Lower leg skin (tissue), 4 donors: Measurements from ENCODE around the gene ABHD15. TPM values are rescaled to one million over a fixed set of nuclear protein-coding genes. Genes with fewer than 3 reads are reported as not detected.

Source experiments
- DNase-seq, 2 donors: peaks; one replicate each; pipeline ENCODE4 v3.0.0-alpha.2; 2019; ENCODE audit warnings: low spot score in 2 of 2
- H3K4me3 ChIP-seq: fragments of 200-600 bp; sonication (generic); 2 replicates; pipeline ENCODE4 v1.5.1; 2017; ENCODE audit warnings: mild to moderate bottlenecking, low read depth; ENCODE audit not compliant: poor library complexity, severe bottlenecking
- POLR2A ChIP-seq, 2 donors: fragments of 450-650 bp; IDR thresholded peaks; one replicate each; pipeline ENCODE4 v1.6.1; 2016 to 2017; ENCODE audit warnings: antibody characterized with exemption in 2 of 2, mild to moderate bottlenecking in 1 of 2, moderate library complexity in 1 of 2
- WGBS, 2 donors: methylation state at CpG; one replicate each; pipeline ENCODE4 v1.1.5; 2018; 5-methylcytosine and 5-hydroxymethylcytosine counted together
- intact Hi-C: fragments of 100-400 bp; cut with DNase I; formaldehyde crosslinking; loops from one replicate; pipeline ENCODE4 v1.15.0; 2023; ENCODE audit warnings: low total_unique reads
- total RNA-seq, 4 donors: library from RNA; depleted of rRNA; stranded (reverse); fragments of >200 nt; gene quantifications; one replicate each; pipeline ENCODE4 v1.1.0, GENCODE V29; 2016
- TF ChIP-seq, protein P1 (sequence below), 3 donors: fragments of 450-650 bp; IDR thresholded peaks; one replicate each; pipeline ENCODE4 v1.5.1; 2016; ENCODE audit warnings: antibody characterized with exemption in 3 of 3, mild to moderate bottlenecking in 3 of 3, moderate library complexity in 2 of 3

ABHD15 gene
- total RNA-seq, 4 donors from 2014 or later: 4.1 to 10.4 (median 7.5) TPM

DNA sequence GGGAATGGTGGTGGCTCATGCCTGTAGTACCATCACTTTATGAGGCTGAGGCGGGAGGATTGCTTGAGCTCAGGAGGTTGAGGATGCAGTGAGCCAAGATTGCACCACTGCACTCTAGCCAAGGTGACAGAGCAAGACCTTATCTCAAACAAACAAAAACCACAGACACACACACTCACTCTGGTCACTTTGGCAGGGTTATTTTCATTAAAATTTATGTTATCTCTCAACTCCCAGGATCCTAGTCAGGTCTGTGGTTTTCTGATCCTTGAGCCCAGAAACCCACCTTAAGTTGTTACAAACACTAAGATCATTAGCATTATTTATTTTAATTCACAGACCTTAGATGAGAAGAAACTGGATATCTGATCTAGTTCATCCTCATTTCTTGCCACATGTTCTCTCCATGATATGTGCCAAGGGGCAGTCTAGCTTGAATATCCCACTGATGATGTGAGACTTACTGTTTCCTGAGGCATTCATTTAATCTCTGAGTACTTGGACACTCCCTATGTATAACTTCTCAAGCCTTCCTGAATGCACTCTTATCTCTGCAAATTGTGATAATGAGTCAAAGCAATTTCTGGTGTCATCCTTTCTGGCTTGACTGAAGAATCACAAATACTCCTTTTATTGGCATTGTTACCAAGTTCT lies 9.6 kb downstream of the ABHD15 start:
- no peak for TF ChIP-seq POLR2A (IDR thresholded peaks at IDR 0.05)
- TF ChIP-seq, protein P1, sequence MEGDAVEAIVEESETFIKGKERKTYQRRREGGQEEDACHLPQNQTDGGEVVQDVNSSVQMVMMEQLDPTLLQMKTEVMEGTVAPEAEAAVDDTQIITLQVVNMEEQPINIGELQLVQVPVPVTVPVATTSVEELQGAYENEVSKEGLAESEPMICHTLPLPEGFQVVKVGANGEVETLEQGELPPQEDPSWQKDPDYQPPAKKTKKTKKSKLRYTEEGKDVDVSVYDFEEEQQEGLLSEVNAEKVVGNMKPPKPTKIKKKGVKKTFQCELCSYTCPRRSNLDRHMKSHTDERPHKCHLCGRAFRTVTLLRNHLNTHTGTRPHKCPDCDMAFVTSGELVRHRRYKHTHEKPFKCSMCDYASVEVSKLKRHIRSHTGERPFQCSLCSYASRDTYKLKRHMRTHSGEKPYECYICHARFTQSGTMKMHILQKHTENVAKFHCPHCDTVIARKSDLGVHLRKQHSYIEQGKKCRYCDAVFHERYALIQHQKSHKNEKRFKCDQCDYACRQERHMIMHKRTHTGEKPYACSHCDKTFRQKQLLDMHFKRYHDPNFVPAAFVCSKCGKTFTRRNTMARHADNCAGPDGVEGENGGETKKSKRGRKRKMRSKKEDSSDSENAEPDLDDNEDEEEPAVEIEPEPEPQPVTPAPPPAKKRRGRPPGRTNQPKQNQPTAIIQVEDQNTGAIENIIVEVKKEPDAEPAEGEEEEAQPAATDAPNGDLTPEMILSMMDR (IDR thresholded peaks at IDR 0.05): no peak
- DNase-seq: no peak
- intact Hi-C loops: no loop called here
- no peak overlapping the region for H3K4me3 ChIP-seq
- WGBS, 2 donors: 92 to 95% methylated on average over 1 of the region's 1 CpG

- TF ChIP-seq, protein P1 (IDR thresholded peaks at IDR 0.05): no peak
- no peak for TF ChIP-seq POLR2A (IDR thresholded peaks at IDR 0.05)
- intact Hi-C loops: no loop called here
- WGBS, 2 donors: 72 to 74% methylated on average over 3 of the region's 3 CpGs
- H3K4me3 ChIP-seq: no peak overlapping the region
- DNase-seq: no peak
Observed at GRCh38 chr17:29555840-29556239, 11.0 kb downstream of the ABHD15 start.

- TF ChIP-seq, protein P1 (IDR thresholded peaks at IDR 0.05): no peak
- no peak for TF ChIP-seq POLR2A (IDR thresholded peaks at IDR 0.05)
- no peak for DNase-seq
- H3K4me3 ChIP-seq: no peak overlapping the region
- intact Hi-C loops: no loop called here
- WGBS, 2 donors: 27 to 28% methylated on average over 5 of the region's 5 CpGs
Observed at GRCh38 chr17:29549177-29549923, 17.5 kb downstream of the ABHD15 start.

- no peak for DNase-seq
- 86 to 98% methylated on average over 1 of the region's 1 CpG for WGBS, 2 donors
- TF ChIP-seq, protein P1 (IDR thresholded peaks at IDR 0.05): no peak
- TF ChIP-seq POLR2A (IDR thresholded peaks at IDR 0.05): no peak
- no peak overlapping the region for H3K4me3 ChIP-seq
- intact Hi-C loops: no loop called here
Observed at GRCh38 chr17:29546830-29547229, 20.0 kb downstream of the ABHD15 start.

DNA sequence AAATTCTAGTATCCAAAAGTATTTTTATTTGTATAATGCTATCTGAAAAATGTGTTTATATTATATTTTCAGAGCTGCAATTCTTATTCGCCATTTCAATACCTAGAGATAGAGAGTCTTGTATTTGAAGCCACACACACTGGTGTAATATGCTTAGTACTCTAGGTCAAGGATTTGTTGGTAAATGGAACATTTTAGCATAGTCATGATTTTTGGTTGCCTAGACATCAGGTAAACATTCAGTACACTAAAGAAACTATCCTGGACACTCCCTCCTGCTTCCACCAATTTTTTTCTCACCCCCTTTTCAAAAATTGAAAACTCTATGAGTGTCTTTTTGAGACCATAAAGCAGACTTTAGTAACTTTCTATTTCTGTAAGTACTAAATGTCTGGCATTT lies 20.8 kb downstream of the ABHD15 start:
- H3K4me3 ChIP-seq: no peak overlapping the region
- intact Hi-C loops: no loop called here
- WGBS, 2 donors: 87 to 90% methylated on average over 1 of the region's 1 CpG
- no peak for DNase-seq
- no peak for TF ChIP-seq POLR2A (IDR thresholded peaks at IDR 0.05)
- TF ChIP-seq, protein P1 (IDR thresholded peaks at IDR 0.05): no peak
